HepG2 (cell line): ENCODE data around the gene FAF2. TPM values are rescaled to one million over a fixed set of nuclear protein-coding genes. Genes with fewer than 3 reads are reported as not detected.

Source experiments
- DNMT3B ChIP-seq: conservative IDR thresholded peaks from 2 replicates; pipeline ENCODE4 v1.6.1; 2016; ENCODE audit warnings: missing biosample characterization, control low read depth
- KDM3A ChIP-seq: IDR thresholded peaks from 2 replicates; pipeline ENCODE4 v1.6.1; 2018; ENCODE audit warnings: low read depth, missing compliant biosample characterization
- KMT2A ChIP-seq: sonication (generic); formaldehyde crosslinking; IDR thresholded peaks from 2 replicates; pipeline ENCODE4 v1.4.0; 2020; ENCODE audit warnings: missing genetic modification reagents
- PRMT3 ChIP-seq: sonication (generic); formaldehyde crosslinking; IDR thresholded peaks from 2 replicates; pipeline ENCODE4 v1.8.1; 2022; ENCODE audit warnings: low read depth, mild to moderate bottlenecking, moderate library complexity, missing genetic modification reagents, borderline replicate concordance
- SP140L ChIP-seq: sonication (generic); formaldehyde crosslinking; IDR thresholded peaks from 2 replicates; pipeline ENCODE4 v1.4.0; 2020; ENCODE audit warnings: missing genetic modification reagents, borderline replicate concordance
- SP4 ChIP-seq: sonication (generic); formaldehyde crosslinking; IDR thresholded peaks from 2 replicates; pipeline ENCODE4 v1.8.1; 2023; ENCODE audit warnings: mild to moderate bottlenecking, missing genetic modification reagents
- SYNCRIP ChIP-seq: fragments of 200-400 bp; formaldehyde crosslinking; IDR thresholded peaks from 2 replicates; pipeline ENCODE4 v1.6.1; 2018; ENCODE audit warnings: mild to moderate bottlenecking, low read depth, low read length; ENCODE audit not compliant: insufficient read depth
- THAP11 ChIP-seq: IDR thresholded peaks from 2 replicates; pipeline ENCODE4 v1.6.1; 2016; ENCODE audit warnings: missing biosample characterization, missing genetic modification reagents
- ZBTB7A ChIP-seq: sonication (generic); formaldehyde crosslinking; IDR thresholded peaks from 2 replicates; pipeline ENCODE4 v1.8.0; 2022; ENCODE audit warnings: mild to moderate bottlenecking, missing genetic modification reagents
- ZFP36 ChIP-seq: fragments of 150-350 bp; IDR thresholded peaks from 2 replicates; pipeline ENCODE4 v1.6.1; 2018; ENCODE audit warnings: borderline replicate concordance, low read length, low read depth; ENCODE audit not compliant: partially characterized antibody
- ZNF142 ChIP-seq: sonication (generic); formaldehyde crosslinking; IDR thresholded peaks from 2 replicates; pipeline ENCODE4 v1.4.0; 2020; ENCODE audit warnings: missing genetic modification reagents
- ZNF33B ChIP-seq: sonication (generic); formaldehyde crosslinking; IDR thresholded peaks from 2 replicates; pipeline ENCODE4 v1.5.1; 2020; ENCODE audit warnings: mild to moderate bottlenecking, missing genetic modification reagents
- polyA plus RNA-seq, 8 experiments: library from polyadenylated mRNA; depleted of rRNA in 3 of 8; stranded (reverse) in 7 of 8; unstranded in 1 of 8; fragments of >200 nt; fragmentation: Illumina TruSeq in 4 of 8; extraction: Trizol in 4 of 8; gene quantifications; 2 replicates each; pipeline versions ENCODE4 v1.2.1 to v1.2.3, GENCODE V29; 2011 to 2016; ENCODE audit warnings: low read depth in 4 of 8, missing spikeins in 1 of 8, mixed read lengths in 1 of 8; ENCODE audit not compliant: insufficient read depth in 1 of 8
- total RNA-seq, 5 experiments: library from RNA; depleted of rRNA; stranded (reverse); fragments of >200 nt; fragmentation: Illumina TruSeq; extraction: Trizol; gene quantifications; 2 replicates each; pipeline ENCODE4 v1.2.3, GENCODE V29; 2016; ENCODE audit warnings: low read depth in 1 of 5
- TF ChIP-seq, protein P1 (sequence below): sonication (generic); formaldehyde crosslinking; IDR thresholded peaks from 2 replicates; pipeline ENCODE4 v1.4.0; 2020; ENCODE audit warnings: mild to moderate bottlenecking, low read depth, missing genetic modification reagents
- TF ChIP-seq, protein P2 (sequence below): sonication (generic); formaldehyde crosslinking; IDR thresholded peaks from 2 replicates; pipeline ENCODE4 v1.8.0; 2022; ENCODE audit warnings: low read depth, missing genetic modification reagents
- TF ChIP-seq, protein P3 (sequence below): sonication (generic); formaldehyde crosslinking; IDR thresholded peaks from 2 replicates; pipeline ENCODE4 v1.8.1; 2023; ENCODE audit warnings: mild to moderate bottlenecking, inconsistent platforms, moderate library complexity, missing genetic modification reagents, borderline replicate concordance
- TF ChIP-seq, protein P4 (sequence below): sonication (generic); formaldehyde crosslinking; conservative IDR thresholded peaks from 2 replicates; pipeline ENCODE4 v1.4.0; 2020; ENCODE audit warnings: missing genetic modification reagents

Gene FAF2
- total and polyA plus RNA-seq, 2 of the 13 experiments (the other 11 are each of a cell fraction or from before 2014, with no cell fraction given), result 27.8 to 34.3 TPM

DNA sequence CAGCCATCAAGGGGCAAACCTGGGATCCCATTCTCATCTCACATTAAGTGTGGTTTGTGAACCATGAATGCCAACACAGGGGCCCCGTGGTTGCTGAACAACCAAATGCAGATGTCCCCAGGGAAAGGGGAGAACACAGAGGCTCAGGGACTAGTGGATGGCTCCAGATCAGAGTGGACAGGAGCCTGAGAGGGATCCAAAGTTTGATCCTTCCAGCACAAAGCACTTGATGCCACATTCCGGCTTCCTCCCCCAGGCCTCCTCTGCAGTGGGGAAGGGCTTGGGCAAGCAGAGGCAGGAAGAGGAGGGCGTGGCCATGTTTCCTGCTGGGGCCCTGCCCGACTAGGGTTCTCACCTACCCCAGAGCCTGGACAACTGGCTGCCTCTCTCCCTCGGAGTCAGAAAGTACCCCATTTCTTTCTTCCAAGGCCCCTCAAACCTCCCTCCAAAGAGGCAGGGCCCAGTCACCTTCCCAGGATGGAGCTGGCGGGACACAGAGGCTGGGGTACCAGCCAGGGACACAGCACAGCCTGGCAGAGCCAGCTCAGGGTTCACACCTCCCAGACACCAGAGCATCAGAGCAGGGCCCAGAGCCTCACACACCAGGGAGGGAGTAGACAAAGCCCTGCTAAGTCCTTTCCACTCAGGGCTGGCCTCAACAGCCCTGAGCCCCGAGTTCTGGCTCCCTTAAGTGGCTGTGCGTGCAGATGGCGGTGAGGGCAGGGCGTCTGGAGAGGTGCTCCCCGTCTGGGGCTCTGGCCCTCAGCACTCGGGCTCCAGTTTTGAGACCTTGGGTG is 93.4 kb downstream of the FAF2 start (continued):
- TF ChIP-seq DNMT3B (CRISPR knock-in tag) (no peak), THAP11 (CRISPR knock-in tag) (peak; percentile 42; the same call in 1 of the 2 replicates), ZNF33B (CRISPR knock-in tag) (peak; percentile 23; the same call in 1 of the 2 replicates), ZNF142 (CRISPR knock-in tag) (no peak), SYNCRIP (no peak), ZFP36 (no peak), SP4 (CRISPR knock-in tag) (0 out of 2 replicates have a peak, but pooled peaks have one; percentile 18), KMT2A (CRISPR knock-in tag) (no peak), SP140L (no peak), ZBTB7A (CRISPR knock-in tag) (no peak), PRMT3 (CRISPR knock-in tag) (no peak), KDM3A (CRISPR knock-in tag) (no peak)
- TF ChIP-seq, protein P1, sequence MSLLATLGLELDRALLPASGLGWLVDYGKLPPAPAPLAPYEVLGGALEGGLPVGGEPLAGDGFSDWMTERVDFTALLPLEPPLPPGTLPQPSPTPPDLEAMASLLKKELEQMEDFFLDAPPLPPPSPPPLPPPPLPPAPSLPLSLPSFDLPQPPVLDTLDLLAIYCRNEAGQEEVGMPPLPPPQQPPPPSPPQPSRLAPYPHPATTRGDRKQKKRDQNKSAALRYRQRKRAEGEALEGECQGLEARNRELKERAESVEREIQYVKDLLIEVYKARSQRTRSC (CRISPR knock-in tag), result no peak
- TF ChIP-seq, protein P2, sequence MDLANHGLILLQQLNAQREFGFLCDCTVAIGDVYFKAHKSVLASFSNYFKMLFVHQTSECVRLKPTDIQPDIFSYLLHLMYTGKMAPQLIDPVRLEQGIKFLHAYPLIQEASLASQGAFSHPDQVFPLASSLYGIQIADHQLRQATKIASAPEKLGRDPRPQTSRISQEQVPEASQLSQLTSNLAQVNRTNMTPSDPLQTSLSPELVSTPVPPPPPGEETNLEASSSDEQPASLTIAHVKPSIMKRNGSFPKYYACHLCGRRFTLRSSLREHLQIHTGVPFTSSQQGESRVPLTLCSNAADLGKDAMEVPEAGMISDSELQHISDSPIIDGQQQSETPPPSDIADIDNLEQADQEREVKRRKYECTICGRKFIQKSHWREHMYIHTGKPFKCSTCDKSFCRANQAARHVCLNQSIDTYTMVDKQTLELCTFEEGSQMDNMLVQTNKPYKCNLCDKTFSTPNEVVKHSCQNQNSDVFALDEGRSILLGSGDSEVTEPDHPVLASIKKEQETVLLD (CRISPR knock-in tag), result no peak
- TF ChIP-seq, protein P3, sequence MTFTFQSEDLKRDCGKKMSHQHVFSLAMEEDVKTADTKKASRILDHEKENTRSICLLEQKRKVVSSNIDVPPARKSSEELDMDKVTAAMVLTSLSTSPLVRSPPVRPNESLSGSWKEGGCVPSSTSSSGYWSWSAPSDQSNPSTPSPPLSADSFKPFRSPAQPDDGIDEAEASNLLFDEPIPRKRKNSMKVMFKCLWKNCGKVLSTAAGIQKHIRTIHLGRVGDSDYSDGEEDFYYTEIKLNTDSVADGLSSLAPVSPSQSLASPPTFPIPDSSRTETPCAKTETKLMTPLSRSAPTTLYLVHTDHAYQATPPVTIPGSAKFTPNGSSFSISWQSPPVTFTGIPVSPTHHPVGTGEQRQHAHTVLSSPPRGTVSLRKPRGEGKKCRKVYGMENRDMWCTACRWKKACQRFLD, result no peak
- TF ChIP-seq, protein P4, sequence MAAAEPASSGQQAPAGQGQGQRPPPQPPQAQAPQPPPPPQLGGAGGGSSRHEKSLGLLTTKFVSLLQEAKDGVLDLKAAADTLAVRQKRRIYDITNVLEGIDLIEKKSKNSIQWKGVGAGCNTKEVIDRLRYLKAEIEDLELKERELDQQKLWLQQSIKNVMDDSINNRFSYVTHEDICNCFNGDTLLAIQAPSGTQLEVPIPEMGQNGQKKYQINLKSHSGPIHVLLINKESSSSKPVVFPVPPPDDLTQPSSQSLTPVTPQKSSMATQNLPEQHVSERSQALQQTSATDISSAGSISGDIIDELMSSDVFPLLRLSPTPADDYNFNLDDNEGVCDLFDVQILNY (CRISPR knock-in tag), result no peak
